DOHH2 (cell line): ENCODE data around the gene ATP6V0A4.
"Not testable (repeated sequence)": the region's sequence is repeated elsewhere in the genome, so short reads cannot be mapped to it uniquely, and the experiment has no call there.

Experiments
- H3F3A ChIP-seq: fragments of 200-600 bp; sonication (generic), shearing (Covaris generic); 2 replicates; pipeline ENCODE4 v1.6.0; 2016; ENCODE audit warnings: antibody characterized with exemption, mild to moderate bottlenecking; ENCODE audit not compliant: control insufficient read depth, insufficient read depth
- H3K27ac ChIP-seq: fragments of 200-600 bp; sonication (generic); 2 replicates; pipeline ENCODE4 v1.5.1; 2014; ENCODE audit warnings: low read depth, mild to moderate bottlenecking, low read length, moderate library complexity
- H3K27me3 ChIP-seq: fragments of 200-600 bp; sonication (generic); 2 replicates; pipeline ENCODE4 v1.6.1; 2014; ENCODE audit warnings: mild to moderate bottlenecking, low read length, mixed read lengths; ENCODE audit not compliant: control insufficient read depth
- H3K36me3 ChIP-seq: fragments of 200-600 bp; sonication (generic); 2 replicates; pipeline ENCODE4 v1.6.1; 2014; ENCODE audit warnings: mild to moderate bottlenecking, low read length, moderate library complexity, mixed read lengths; ENCODE audit not compliant: control insufficient read depth
- H3K4me1 ChIP-seq: fragments of 200-600 bp; sonication (generic); 2 replicates; pipeline ENCODE4 v1.6.1; 2014; ENCODE audit warnings: mild to moderate bottlenecking, low read length, mixed read lengths; ENCODE audit not compliant: control insufficient read depth
- H3K4me2 ChIP-seq: fragments of 200-600 bp; sonication (generic); 2 replicates; pipeline ENCODE4 v1.6.0; 2014; ENCODE audit warnings: mild to moderate bottlenecking, low read length, moderate library complexity
- H3K4me3 ChIP-seq: fragments of 200-600 bp; sonication (generic); 2 replicates; pipeline ENCODE4 v1.5.1; 2014; ENCODE audit warnings: mild to moderate bottlenecking, low read length, mixed read lengths
- H3K79me2 ChIP-seq: fragments of 200-600 bp; sonication (generic); 2 replicates; pipeline ENCODE4 v1.6.1; 2014; ENCODE audit warnings: mild to moderate bottlenecking, low read length, mixed read lengths; ENCODE audit not compliant: control insufficient read depth
- H3K9me2 ChIP-seq: fragments of 200-600 bp; sonication (generic); replicated peaks from 2 replicates; pipeline ENCODE4 v1.6.1; 2014; ENCODE audit warnings: mild to moderate bottlenecking, low read length, mixed read lengths; ENCODE audit not compliant: control insufficient read depth
- H3K9me3 ChIP-seq: fragments of 200-600 bp; sonication (generic); 2 replicates; pipeline ENCODE4 v1.6.1; 2014; ENCODE audit warnings: antibody characterized with exemption, low read length, mixed read lengths; ENCODE audit not compliant: control insufficient read depth, insufficient read depth
- H4K20me1 ChIP-seq: fragments of 200-600 bp; sonication (generic); 2 replicates; pipeline ENCODE4 v1.6.0; 2014; ENCODE audit warnings: low read depth, mild to moderate bottlenecking, antibody characterized with exemption, low read length, moderate library complexity; ENCODE audit not compliant: control insufficient read depth, insufficient read depth
- EZH2phosphoT487 ChIP-seq: fragments of 200-600 bp; sonication (generic); IDR thresholded peaks from 2 replicates; pipeline ENCODE4 v1.6.1; 2017; ENCODE audit warnings: borderline replicate concordance, mild to moderate bottlenecking, antibody characterized with exemption, low read length, moderate library complexity, mixed read lengths
- TF ChIP-seq, protein P1 (sequence below): fragments of 200-600 bp; sonication (generic); IDR thresholded peaks from one replicate; pipeline ENCODE4 v1.5.1; 2014; ENCODE audit warnings: antibody characterized with exemption, mild to moderate bottlenecking, low read depth, low read length; ENCODE audit not compliant: poor library complexity, severe bottlenecking

The ATP6V0A4 gene

DNA sequence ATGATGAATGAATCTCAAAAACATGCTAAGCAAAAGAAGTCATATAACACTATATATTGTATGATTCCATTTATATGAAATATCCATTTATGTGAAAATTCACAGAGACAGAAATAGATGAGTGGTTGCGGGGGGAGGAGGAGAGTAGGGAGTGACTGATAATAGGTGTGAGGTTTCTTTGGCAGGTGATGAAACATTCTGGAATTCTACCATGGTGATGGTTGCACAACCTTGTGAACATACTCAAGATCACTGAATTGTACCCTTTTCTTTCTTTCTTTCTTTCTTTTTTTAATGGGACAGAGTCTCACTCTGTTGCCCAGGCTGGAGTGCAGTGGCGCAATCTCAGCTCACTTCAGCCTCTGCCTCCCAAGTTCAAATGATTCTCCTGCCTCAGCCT is 107.5 kb downstream of the ATP6V0A4 start:
- no peak for TF ChIP-seq EZH2phosphoT487
- TF ChIP-seq, protein P1, sequence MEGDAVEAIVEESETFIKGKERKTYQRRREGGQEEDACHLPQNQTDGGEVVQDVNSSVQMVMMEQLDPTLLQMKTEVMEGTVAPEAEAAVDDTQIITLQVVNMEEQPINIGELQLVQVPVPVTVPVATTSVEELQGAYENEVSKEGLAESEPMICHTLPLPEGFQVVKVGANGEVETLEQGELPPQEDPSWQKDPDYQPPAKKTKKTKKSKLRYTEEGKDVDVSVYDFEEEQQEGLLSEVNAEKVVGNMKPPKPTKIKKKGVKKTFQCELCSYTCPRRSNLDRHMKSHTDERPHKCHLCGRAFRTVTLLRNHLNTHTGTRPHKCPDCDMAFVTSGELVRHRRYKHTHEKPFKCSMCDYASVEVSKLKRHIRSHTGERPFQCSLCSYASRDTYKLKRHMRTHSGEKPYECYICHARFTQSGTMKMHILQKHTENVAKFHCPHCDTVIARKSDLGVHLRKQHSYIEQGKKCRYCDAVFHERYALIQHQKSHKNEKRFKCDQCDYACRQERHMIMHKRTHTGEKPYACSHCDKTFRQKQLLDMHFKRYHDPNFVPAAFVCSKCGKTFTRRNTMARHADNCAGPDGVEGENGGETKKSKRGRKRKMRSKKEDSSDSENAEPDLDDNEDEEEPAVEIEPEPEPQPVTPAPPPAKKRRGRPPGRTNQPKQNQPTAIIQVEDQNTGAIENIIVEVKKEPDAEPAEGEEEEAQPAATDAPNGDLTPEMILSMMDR, result no peak
- H3K4me2 ChIP-seq, result no peak overlapping the region

DNA sequence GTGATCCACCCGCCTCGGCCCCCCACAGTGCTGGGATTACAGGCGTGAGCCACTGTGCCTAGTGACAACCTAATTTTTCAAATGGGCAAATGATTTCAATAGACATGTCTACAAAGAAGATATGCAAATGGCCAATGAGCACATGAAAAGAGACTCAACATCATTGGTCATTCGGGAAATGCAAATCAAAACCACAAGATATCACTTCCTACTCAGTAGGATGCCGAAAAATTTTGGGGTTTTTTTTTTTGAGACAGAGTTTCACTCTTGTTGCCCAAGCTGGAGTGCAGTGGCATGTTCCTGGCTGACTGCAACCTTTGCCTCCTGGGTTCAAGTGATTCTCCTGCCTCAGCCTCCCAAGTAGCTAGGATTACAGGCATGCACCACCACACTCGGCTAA is 110.0 kb downstream of the ATP6V0A4 start:
- H3F3A ChIP-seq, H3K79me2 ChIP-seq, H4K20me1 ChIP-seq, H3K9me3 ChIP-seq, H3K4me2 ChIP-seq, H3K27ac ChIP-seq, H3K36me3 ChIP-seq, H3K9me2 ChIP-seq, H3K4me1 ChIP-seq, H3K27me3 ChIP-seq, H3K4me3 ChIP-seq: not testable (repeated sequence)

More for the DNA sequence above, 107.5 kb downstream of the ATP6V0A4 start:
- no peaks in the 10 kb centered on the region for H3K4me1 ChIP-seq
- no peaks in the 10 kb centered on the region for H3K79me2 ChIP-seq
- H3K9me3 ChIP-seq, result peaks cover 4% of the 10 kb centered on the region; the same call in 1 of the 2 replicates
- no peaks in the 10 kb centered on the region for H3K36me3 ChIP-seq
- H3K27me3 ChIP-seq, result no peaks in the 10 kb centered on the region
- no peaks in the 10 kb centered on the region for H4K20me1 ChIP-seq
- no peak overlapping the region for H3K4me3 ChIP-seq
- no peaks in the 10 kb centered on the region for H3F3A ChIP-seq
- no peaks in the 10 kb centered on the region for H3K9me2 ChIP-seq
- H3K27ac ChIP-seq, result no peak overlapping the region

DNA sequence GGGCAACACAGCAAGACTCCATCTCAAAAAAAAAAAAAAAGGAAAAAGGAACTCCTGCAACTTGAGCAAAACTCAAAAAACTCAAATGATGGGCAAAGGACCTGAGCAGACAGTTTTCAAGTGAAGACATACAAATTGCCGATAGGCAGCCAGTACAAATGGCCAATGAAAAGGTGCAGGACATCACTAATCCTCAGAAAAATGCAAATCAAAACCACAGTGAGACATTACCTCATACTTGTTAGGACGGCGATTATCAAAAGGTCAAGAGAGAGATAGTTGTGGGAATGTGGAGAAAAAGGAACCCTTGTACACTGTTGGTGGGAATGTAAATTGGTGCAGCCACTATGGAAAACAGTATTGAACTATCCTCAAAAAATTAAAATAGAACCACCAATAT is 113.7 kb downstream of the ATP6V0A4 start:
- Histone ChIP-seq H3K9me2 (no peaks in the 10 kb centered on the region), H3K27me3 (no peaks in the 10 kb centered on the region), H3K36me3 (no peaks in the 10 kb centered on the region)

DNA sequence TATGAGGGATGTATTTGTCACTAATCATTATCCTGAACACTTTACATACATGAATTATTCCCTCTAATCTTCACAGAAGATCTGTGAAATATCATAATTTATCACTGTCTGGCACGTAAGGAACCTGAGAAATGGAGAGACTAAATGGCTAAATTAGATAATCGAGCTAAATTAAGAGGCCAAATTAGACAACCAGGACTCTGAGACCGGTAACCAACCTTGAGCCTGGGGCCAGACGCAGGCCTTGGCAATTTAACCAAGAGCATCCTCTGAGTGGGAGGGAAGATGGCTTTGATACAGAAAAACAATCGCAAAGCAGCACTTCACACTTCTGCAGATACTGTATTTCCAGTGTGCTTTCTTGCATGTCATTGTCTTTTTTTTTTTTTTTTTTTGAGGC is 118.2 kb downstream of the ATP6V0A4 start:
- TF ChIP-seq, protein P1, result no peak
- TF ChIP-seq EZH2phosphoT487, result no peak
- H4K20me1 ChIP-seq, result no peaks in the 10 kb centered on the region
- no peaks in the 10 kb centered on the region for H3K27me3 ChIP-seq
- H3F3A ChIP-seq, result no peaks in the 10 kb centered on the region
- H3K9me2 ChIP-seq, result no peaks in the 10 kb centered on the region
- no peak overlapping the region for H3K4me3 ChIP-seq
- no peak overlapping the region for H3K27ac ChIP-seq
- no peaks in the 10 kb centered on the region for H3K4me1 ChIP-seq
- no peaks in the 10 kb centered on the region for H3K79me2 ChIP-seq
- no peak overlapping the region for H3K4me2 ChIP-seq
- H3K9me3 ChIP-seq, result no peaks in the 10 kb centered on the region
- no peaks in the 10 kb centered on the region for H3K36me3 ChIP-seq

More for the DNA sequence above, 113.7 kb downstream of the ATP6V0A4 start:
- H4K20me1 ChIP-seq, result no peaks in the 10 kb centered on the region
- no peaks in the 10 kb centered on the region for H3K79me2 ChIP-seq
- no peaks in the 10 kb centered on the region for H3F3A ChIP-seq
- no peak overlapping the region for H3K4me3 ChIP-seq
- H3K4me2 ChIP-seq, result no peak overlapping the region
- H3K9me3 ChIP-seq, result no peaks in the 10 kb centered on the region
- H3K27ac ChIP-seq, result no peak overlapping the region
- no peaks in the 10 kb centered on the region for H3K4me1 ChIP-seq
- TF ChIP-seq, protein P1, result no peak
- no peak for TF ChIP-seq EZH2phosphoT487
